NAMALWA (cell line): ENCODE data around the gene PLXDC1.
"Not testable (repeated sequence)": the region's sequence is repeated elsewhere in the genome, so short reads cannot be mapped to it uniquely, and the experiment has no call there.

Experiments used
- DNase-seq: peaks from one replicate; pipeline ENCODE4 v3.0.0-alpha.2; 2015; ENCODE audit warnings: low spot score

The PLXDC1 gene

DNA sequence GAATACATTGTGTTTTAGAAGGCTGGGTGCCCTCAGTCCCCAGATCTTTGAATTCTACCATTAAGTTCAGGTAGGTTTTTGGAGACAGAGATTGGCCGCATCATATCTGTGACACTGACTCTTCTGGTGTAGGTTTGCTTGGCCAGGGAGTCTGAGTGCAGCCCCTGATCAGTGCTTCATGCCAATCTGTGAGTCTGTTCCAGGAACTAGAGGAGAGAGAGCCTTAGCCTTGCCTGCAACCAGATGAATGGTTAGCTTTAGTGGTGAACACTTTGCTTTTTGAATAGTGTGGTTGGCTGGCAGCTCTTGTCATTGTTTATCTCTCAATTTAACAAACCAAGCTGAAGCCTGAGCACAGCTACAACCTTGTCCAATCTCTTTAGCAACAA is 87.8 kb downstream of the PLXDC1 start:
- no peak for DNase-seq

GRCh38 chr17:39062846-39063680 is 88.4 kb downstream of the PLXDC1 start:
- no peak for DNase-seq

DNA sequence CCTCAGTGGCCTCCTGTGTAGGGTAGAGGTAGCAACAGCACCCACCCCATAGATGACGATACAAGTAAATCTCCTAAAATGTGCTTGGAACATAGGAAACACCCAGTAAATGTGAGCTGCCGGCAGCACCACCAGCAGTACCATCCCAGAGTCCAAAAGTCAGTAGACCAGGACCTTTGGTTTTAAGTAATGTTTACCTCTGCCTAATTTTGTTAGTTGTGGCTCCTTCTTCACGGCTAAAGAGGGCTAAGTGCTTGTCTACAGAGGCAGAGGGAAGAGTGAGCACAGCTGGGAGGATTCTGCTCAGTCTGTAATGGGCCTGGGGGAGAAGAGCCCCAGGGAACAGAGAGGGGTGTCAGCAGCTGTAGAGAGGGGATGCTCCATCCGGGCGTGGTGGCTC is 92.9 kb downstream of the PLXDC1 start:
- no peak for DNase-seq

DNA sequence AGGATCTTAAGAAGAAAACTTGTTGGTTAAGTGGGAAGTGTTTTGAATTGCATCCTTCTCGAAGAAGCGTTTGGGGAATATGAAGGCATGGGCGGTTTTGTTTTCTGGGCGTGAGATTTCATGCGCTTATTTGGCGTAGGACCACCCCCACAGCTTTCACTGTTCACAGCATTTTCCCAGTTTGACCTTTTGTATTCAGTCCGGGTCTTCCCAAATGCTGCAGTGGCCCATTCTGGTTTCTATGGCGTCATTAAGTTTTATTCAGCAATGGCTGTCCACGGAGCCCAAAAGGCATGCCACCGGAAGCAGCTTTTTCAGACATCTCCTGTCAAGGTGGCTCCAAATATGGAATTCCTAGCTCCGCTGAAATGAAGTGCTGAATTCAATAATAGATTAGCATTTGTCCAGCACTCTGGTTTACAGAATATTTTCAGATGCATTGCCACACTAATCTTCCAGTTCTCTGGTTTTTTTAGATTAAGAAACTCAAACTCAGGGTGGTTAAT is 93.7 kb downstream of the PLXDC1 start:
- no peak for DNase-seq

DNA sequence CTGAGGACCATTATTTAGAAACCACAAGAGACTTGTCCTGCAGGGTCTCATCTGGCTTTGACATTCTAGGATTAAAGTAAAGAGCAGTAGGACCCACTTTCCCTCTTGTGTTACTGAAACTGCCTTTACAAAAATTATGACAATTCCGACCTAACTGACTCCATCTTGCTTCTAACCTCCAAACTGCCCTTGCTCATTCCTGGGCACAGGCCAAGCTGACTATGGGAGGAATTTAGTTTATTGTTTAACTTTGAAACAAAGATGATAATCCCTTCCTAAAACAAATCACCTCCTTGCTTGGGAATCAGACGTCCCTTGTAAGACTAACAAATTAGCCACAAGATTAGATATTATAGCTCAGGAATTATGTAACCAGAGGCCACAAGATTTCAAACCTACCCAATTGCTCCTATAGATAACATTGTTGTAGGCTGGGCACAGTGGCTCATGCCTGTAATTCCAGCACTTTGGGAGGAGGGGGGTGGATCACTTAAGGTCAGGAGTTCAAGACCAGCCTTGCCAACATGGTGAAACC is 97.3 kb downstream of the PLXDC1 start:
- no peak for DNase-seq

GRCh38 chr17:39052423-39052822 is 99.0 kb downstream of the PLXDC1 start:
- not testable (repeated sequence) for DNase-seq

DNA sequence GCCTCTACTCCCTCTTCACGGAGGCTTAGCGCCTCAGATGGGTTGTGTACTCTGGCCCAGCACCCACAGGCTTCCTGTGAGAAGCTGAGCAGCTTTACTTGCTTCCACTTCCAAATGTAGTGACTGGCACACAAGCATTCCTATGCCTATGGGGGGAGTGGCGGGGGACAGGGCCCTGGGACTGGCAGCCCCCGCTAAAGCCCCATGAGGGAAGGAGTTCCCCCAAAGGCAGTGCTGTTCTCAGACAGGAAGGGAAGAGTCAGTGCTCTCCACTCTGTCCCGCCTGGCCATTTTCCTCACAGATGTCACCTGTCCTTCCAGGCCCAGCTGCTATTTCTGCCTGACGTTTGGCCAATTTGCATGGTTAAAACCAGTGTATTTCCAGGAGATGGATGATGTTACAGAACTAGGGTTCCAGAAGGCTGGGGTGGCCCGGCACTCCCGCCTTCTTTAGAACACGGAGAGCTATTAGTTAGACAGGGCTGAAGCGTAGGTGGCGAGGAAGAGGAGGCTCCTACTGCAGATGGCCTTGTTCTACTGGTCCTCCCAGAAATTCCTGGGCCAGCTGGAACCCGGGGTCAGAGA is 100.3 kb downstream of the PLXDC1 start:
- no peak for DNase-seq

DNA sequence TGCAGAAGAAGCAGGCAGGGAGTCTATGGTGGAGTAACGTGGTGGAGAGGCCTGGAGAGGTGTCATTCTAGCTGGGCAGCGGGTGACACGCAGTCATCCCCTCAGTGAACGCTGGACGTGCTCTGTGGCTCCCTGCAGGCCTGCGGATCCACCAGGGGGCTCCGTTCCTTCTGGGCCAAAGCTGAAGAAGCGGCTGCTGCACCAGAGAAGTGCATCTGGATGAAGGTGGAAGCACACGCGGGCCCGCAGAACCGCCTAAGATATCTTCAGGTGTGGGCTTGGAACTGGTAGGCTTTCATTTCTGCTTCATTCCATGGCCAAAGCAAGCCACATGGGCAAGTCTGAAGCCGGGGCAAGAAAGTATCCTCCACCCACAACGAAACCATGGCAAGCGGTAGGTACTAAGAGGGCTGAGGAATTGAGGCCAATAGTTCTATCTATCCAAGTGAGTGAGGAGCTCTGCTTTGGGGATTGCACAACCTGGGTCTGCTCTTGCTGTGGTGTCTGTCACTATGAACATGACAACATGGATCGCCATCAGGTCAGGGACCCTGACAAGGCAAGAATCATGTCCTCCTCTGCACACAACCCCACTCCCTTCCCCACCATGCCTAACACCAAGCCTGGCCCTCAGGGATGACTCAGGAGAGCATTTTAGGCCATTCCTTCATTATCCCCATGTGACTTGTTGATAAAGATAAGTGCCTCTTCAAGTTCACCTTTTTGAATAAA is 105.3 kb downstream of the PLXDC1 start:
- no peak for DNase-seq

DNA sequence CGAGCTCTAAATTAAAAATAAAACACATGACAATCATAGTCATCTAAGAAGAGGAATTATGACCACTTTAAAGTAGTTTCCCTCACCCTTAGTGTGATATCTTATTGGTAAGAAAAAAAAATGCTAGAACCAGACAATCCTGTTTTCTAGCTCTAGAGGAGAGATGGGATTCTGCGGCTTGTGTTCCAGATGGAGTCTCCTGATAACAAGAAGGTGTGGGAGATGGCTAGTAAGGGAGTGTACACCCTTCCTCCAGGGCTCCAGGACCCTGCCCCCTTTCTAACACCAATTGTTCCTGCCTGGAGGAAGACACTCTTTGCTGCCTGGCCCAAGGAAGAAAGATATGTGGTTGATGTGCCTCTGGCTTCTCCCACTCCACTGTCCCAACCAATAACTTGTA is 115.4 kb downstream of the PLXDC1 start:
- DNase-seq: no peak

GRCh38 chr17:39035578-39035977 is 115.9 kb downstream of the PLXDC1 start:
- not testable (repeated sequence) for DNase-seq

GRCh38 chr17:39028690-39029089 is 122.7 kb downstream of the PLXDC1 start:
- DNase-seq: no peak

DNA sequence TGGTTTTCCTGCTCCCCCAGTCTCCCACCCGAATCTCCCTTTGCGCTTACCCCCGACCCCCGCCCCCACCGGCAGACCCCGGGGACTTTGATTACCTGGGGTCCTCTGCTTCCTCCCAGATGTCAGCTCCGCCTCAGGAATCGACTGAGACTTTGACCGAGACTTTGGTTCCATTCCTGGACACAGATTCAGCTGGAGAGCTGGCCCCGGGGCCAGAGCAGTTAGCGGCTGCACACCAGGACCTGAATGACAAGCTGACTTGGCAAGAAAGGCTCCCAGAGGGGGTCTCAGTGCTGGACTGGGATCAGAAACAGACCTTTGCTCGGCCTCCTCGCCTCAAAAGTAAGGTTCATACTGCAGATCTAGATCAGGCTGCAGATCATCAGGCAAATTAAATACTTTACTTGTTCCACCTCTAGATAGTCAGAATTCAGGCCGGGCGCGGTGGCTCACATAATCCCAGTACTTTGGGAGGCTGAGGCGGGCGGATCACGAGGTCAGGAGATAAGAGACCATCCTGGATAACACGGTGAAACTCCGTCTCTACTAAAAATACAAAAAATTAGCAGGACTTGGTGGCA is 123.9 kb downstream of the PLXDC1 start:
- DNase-seq: no peak

GRCh38 chr17:39026980-39027451 is 124.4 kb downstream of the PLXDC1 start:
- DNase-seq: no peak

DNA sequence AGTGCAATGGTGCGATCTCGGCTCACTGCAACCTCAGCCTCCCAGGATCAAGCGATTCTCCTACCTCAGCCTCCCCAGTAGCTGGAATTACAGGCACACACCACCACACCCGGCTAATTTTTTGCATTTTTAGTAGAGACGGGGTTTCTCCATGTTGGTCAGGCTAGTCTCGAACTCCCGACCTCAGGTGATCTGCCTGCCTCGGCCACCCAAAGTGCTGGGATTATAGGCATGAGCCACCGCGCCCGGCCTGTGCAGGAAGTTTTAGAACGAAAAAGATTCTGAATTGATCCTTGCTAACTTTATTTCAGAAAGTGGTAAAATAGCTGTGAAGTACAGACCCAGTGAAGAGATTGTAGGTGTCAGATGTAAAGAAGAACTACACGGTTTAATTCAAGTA is 125.1 kb downstream of the PLXDC1 start:
- not testable (repeated sequence) for DNase-seq

- no peak for DNase-seq
Measured at GRCh38 chr17:39022924-39023323, 128.5 kb downstream of the PLXDC1 start.

GRCh38 chr17:39020037-39020436 is 131.4 kb downstream of the PLXDC1 start:
- DNase-seq: not testable (repeated sequence)

DNA sequence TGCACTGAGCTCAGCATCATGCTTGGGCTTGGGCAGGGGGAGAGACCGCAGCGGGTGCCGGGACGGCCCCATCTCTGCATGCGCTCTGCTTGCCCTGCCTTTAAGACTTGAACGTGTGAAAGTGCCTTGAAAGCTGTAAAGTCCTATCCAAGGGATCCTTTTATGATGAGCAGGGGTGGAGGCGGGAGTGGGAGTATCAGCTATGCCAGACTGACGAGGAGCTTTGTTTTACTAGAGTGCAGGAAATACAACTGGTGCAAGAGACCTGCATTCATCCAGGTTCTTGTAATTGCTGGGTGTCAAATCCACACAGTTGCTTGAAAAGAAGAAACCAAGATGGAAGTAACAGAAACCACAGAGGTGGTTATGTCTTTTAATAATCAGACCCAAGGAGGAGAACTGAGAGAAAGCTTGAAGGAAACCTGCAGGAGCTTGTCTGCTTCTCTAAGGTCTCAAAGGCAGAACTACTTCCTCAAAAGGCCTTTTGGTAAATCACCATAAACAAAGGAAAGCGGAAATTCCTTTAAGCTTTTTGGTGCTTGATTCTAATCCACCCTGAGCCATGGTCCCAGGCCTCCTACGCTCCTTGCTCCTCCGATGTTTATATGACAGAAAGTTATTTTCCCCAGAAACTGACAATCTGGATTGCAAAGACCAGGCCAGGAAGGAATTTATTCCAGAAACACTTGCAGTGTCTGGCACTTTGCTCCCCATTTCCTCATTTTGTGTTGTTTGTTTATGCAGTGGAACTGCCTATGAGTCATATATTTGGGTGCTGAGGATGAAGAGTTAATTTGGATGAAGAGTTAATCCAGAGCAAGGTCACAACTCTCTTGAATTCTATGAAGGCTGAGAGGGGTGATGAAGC is 132.9 kb downstream of the PLXDC1 start:
- DNase-seq: peak; percentile 11

GRCh38 chr17:39016193-39017153 is 135.0 kb downstream of the PLXDC1 start:
- DNase-seq: no peak

- no peak for DNase-seq
Measured at GRCh38 chr17:39015546-39015935, 135.9 kb downstream of the PLXDC1 start.
